HG03378 (cell line): Measurements from ENCODE around the gene ARFRP1.

Experiments
- ATAC-seq: cut with Tn5 transposase; IDR thresholded peaks from one replicate; pipeline ENCODE4 v1.9.1; 2021; ENCODE audit warnings: mild to moderate bottlenecking, moderate library complexity; ENCODE audit not compliant: unreplicated experiment

ARFRP1 gene

DNA sequence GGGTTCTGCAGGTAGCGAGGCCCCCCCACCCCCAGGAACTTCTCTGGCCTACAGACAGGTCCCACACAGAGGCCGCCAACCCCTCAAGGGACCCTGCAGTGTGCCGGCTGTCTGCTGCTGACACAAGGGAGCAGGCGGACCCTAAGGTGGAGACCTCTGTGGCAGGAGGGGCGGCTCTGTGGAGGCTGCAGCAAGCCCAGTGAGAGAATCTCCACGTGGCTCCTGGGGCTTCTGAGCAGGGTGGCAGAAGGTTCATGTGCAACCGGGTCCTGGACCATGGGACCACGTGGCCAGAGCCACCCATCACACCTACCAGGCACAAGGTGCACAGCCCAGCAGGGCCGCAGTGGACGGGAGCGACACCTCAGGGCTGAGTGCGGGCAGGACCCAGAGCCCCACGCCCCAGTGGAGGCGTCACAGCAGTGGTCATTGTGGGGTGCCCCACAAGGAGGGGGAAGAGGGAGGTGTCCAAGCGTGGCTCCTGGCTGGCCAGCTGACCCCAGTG is 4.3 kb downstream of the ARFRP1 start:
- ATAC-seq, result no peak

GRCh38 chr20:63702751-63703470 is 4.9 kb downstream of the ARFRP1 start:
- no peak for ATAC-seq

GRCh38 chr20:63702036-63702665 is 5.6 kb downstream of the ARFRP1 start:
- ATAC-seq, result no peak

DNA sequence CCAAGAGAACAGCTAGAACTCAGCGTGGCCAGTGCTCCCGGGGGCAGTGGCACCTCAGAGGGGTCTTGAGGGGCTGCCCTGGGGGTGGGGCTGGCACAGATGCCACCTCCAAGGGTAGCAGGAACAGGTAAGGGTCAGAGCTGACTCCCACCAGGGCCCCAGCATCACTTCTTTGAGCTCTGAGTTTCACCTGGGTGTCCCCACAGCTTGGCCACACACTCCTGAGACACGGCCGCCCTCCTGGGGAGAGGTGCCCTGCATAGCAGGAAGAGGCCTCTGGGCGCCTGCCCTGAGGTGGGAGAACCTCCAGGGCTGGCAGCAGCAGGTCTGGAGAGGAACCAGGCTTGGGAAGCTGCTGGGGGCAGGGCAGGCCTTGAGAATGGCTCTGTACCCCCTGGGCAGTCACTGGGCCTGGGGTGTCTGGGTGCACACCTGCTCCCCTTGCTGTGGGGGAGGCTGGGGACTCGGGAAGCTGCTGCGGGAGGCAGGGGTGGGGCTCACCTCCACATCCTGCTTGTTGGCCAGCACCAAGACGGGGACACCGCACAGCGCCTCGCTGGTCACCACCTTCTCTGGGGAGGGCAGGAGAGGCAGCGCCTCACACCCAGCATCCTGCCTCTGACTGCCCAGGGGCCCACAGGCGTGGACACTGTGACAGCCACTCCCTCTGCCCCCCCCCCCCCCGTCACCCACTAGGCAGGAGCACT is 6.3 kb downstream of the ARFRP1 start:
- no peak for ATAC-seq

DNA sequence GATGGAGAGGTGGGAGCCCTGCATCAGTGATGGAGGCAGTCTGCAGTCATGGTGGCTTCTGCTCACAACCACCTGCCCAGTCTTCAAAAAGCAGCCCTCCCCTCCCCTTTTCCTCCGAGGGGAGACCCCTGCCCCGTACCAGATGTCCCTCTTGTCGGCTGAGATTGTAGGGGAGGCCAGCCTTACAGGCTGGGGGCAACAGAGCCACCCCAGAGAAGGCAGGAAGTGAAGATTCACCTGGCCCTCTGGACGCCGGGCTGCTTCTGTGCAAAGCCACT is 6.8 kb downstream of the ARFRP1 start:
- ATAC-seq, result no peak

GRCh38 chr20:63700199-63701050 is 7.4 kb downstream of the ARFRP1 start:
- no peak for ATAC-seq

DNA sequence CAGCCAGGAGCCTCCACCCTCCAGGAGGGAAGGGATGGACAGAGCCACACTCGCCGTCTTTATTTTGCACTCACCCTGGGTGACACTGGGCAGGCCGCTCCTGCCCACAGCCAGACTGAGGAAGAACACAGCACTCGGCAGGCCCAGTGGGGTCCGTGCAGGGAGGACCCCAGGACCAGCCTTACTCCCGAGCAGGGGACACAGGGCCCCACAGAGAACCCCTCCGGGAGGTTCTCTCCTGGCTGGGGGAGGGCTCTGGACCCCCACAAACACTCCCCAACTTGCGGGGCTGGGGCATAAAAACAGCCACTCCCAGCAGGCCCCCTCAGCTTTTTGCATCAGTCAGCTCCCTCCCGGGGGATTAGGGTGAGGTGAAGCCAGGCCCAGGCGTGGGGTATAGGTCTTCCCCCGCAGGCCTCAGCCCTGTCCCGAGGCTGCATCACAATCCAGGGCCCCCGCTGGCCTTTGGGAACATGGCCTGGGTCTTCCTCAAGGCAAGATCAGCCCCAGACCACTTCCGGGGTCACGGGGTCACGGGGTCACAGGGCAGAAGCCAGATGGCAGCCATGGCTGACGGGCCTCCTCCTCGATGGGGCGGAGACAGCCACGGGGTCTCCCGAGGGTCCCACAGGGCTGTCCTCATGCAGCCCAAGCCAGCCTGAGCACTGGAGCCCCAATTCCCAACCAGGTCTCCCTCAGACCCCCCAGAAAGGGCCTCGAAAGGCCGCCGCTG is 8.1 kb downstream of the ARFRP1 start:
- no peak for ATAC-seq

DNA sequence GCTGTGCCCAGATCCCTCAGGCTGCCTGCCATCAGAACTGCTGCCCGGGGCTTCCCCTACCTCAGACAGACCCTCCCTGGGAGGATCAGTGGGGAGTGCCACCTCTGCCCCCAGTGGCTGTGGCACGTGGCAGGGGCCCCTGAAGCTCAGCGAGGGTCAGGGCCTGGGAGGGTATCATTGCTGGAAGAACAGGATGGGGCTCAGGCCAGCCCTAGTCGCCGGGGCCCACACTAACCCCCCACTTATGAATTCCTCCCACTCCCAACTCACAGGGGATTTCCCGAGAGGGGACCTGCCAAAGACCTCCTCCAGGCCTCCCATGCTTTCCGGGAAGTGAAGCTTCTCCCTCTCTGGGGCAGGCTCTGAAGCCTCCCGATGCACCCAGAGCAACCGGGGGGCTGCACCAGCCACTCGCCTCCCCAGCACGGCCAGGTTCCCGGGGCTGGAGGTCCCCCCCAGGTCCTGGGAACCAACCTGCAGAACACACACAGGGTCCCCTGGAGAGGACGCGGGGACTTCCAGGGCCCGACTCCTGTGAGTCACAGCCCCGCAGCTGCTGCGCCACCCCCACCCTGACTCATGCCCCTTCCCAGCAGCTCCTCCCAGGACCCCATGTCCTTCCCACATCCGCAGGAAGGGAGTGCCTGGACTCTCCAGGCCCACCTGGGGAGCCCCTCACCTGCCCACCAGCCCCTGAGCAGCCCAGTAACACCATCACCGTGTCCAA is 8.9 kb downstream of the ARFRP1 start:
- ATAC-seq, result no peak

- no peak for ATAC-seq
Measured at GRCh38 chr20:63697868-63698545, 9.8 kb downstream of the ARFRP1 start.

DNA sequence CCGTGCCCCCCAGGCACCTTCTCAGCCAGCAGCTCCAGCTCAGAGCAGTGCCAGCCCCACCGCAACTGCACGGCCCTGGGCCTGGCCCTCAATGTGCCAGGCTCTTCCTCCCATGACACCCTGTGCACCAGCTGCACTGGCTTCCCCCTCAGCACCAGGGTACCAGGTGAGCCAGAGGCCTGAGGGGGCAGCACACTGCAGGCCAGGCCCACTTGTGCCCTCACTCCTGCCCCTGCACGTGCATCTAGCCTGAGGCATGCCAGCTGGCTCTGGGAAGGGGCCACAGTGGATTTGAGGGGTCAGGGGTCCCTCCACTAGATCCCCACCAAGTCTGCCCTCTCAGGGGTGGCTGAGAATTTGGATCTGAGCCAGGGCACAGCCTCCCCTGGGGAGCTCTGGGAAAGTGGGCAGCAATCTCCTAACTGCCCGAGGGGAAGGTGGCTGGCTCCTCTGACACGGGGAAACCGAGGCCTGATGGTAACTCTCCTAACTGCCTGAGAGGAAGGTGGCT is 10.4 kb downstream of the ARFRP1 start:
- ATAC-seq, result no peak

DNA sequence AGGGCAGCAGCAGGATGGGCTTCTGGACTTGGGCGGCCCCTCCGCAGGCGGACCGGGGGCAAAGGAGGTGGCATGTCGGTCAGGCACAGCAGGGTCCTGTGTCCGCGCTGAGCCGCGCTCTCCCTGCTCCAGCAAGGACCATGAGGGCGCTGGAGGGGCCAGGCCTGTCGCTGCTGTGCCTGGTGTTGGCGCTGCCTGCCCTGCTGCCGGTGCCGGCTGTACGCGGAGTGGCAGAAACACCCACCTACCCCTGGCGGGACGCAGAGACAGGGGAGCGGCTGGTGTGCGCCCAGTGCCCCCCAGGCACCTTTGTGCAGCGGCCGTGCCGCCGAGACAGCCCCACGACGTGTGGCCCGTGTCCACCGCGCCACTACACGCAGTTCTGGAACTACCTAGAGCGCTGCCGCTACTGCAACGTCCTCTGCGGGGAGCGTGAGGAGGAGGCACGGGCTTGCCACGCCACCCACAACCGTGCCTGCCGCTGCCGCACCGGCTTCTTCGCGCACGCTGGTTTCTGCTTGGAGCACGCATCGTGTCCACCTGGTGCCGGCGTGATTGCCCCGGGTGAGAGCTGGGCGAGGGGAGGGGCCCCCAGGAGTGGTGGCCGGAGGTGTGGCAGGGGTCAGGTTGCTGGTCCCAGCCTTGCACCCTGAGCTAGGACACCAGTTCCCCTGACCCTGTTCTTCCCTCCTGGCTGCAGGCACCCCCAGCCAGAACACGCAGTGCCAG is 11.0 kb downstream of the ARFRP1 start, which contains the start of gene TNFRSF6B:
Gene TNFRSF6B, plus strand, starts transcription at position 25 of the 729 bp plus-strand sequence. Its CDS starts 116 bp downstream, at position 141.
- ATAC-seq, result no peak

GRCh38 chr20:63696306-63696627 is 11.5 kb downstream of the ARFRP1 start:
- no peak for ATAC-seq

GRCh38 chr20:63695424-63696305 is 12.1 kb downstream of the ARFRP1 start:
- ATAC-seq, result no peak

DNA sequence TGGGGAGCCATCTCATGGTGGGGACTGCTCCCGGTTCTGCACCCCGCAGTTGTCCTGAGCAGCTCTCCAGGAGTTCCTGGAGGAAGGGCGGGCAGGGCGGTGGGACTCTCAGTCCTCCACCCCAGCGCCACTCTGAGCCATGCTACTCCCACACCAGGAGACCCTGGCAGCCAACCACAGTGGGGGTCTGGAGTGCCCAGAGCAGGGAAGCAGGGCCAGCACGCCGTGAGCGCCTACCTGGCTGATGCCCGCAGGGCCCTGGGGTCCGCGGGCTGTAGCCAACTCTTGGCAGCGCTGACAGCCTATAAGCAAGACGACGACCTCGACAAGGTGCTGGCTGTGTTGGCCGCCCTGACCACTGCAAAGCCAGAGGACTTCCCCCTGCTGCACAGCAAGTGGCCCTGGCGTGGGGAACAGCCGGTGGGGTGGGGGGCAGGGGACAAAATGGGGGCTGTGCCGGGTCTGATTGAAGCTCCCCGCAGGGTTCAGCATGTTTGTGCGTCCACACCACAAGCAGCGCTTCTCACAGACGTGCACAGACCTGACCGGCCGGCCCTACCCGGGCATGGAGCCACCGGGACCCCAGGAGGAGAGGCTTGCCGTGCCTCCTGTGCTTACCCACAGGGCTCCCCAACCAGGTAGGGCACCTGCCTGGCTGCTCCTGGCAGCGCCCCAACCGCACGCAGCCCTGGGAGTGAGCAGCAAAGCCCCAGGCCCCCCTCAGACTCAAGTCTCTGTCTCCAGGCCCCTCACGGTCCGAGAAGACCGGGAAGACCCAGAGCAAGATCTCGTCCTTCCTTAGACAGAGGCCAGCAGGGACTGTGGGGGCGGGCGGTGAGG is 13.0 kb downstream of the ARFRP1 start:
- no peak for ATAC-seq

GRCh38 chr20:63693733-63694583 is 13.8 kb downstream of the ARFRP1 start:
- ATAC-seq, result no peak
